GM18519 (cell line): ENCODE data around the gene LAMA3.

Source experiments
- ATAC-seq: cut with Tn5 transposase; IDR thresholded peaks from one replicate; pipeline ENCODE4 v1.9.1; 2021; ENCODE audit warnings: mild to moderate bottlenecking, moderate library complexity; ENCODE audit not compliant: unreplicated experiment, low FRiP score

Gene LAMA3, protein sequence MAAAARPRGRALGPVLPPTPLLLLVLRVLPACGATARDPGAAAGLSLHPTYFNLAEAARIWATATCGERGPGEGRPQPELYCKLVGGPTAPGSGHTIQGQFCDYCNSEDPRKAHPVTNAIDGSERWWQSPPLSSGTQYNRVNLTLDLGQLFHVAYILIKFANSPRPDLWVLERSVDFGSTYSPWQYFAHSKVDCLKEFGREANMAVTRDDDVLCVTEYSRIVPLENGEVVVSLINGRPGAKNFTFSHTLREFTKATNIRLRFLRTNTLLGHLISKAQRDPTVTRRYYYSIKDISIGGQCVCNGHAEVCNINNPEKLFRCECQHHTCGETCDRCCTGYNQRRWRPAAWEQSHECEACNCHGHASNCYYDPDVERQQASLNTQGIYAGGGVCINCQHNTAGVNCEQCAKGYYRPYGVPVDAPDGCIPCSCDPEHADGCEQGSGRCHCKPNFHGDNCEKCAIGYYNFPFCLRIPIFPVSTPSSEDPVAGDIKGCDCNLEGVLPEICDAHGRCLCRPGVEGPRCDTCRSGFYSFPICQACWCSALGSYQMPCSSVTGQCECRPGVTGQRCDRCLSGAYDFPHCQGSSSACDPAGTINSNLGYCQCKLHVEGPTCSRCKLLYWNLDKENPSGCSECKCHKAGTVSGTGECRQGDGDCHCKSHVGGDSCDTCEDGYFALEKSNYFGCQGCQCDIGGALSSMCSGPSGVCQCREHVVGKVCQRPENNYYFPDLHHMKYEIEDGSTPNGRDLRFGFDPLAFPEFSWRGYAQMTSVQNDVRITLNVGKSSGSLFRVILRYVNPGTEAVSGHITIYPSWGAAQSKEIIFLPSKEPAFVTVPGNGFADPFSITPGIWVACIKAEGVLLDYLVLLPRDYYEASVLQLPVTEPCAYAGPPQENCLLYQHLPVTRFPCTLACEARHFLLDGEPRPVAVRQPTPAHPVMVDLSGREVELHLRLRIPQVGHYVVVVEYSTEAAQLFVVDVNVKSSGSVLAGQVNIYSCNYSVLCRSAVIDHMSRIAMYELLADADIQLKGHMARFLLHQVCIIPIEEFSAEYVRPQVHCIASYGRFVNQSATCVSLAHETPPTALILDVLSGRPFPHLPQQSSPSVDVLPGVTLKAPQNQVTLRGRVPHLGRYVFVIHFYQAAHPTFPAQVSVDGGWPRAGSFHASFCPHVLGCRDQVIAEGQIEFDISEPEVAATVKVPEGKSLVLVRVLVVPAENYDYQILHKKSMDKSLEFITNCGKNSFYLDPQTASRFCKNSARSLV (N-terminal part only)

DNA sequence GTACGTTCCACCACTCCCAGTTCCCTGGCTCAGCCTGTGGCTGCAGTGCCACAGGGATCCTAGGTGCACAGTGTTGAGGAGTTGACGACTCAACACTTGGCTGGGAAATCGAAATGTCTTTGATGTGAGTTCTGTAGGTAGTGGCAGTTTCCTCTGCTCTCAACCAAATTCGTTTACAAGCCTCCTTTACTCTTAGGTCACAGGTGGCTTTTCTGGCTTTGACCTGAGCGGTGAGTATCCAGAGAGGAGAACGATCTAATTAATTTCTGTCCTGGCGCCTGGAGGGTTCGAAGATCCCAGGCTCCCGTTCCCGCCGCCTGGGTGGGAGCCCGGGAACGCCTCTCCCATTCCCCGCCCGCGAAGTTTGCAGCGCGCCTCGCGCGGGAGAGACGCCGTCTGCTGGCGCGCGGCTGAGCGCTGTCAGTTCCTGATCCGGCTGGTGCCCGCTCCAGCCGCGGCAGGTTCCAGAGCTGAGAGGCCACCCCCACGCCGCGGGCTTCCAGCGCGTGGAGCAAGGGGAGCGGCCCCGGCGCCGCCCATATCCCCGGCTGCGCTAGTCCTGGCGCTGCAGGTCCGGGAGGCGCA is at the start of gene LAMA3:
TSS of gene LAMA3 (plus strand) at position 423 of the 585 bp plus-strand sequence. CDS start 231 bp downstream, outside the sequence.
- ATAC-seq, result no peak

DNA sequence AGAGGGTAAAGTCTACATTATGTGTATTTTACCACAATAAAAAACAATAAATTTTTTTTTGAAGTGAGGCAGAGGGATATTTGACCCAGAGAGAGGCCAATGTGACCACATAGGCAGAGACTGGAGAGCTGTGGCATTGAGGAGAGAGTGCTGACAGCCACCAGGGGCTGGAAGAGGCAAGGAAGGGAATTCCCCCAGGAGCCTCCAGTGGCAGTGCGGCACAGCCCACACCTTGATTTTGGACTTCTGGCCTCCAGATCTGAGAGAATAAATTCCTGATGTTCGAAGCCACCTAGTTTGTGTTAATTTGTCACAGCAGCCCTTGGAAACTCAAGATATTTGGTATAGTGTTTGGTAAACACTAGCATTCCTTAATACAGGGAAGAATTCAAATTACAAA is 49.2 kb upstream of the LAMA3 start:
- no peak for ATAC-seq

DNA sequence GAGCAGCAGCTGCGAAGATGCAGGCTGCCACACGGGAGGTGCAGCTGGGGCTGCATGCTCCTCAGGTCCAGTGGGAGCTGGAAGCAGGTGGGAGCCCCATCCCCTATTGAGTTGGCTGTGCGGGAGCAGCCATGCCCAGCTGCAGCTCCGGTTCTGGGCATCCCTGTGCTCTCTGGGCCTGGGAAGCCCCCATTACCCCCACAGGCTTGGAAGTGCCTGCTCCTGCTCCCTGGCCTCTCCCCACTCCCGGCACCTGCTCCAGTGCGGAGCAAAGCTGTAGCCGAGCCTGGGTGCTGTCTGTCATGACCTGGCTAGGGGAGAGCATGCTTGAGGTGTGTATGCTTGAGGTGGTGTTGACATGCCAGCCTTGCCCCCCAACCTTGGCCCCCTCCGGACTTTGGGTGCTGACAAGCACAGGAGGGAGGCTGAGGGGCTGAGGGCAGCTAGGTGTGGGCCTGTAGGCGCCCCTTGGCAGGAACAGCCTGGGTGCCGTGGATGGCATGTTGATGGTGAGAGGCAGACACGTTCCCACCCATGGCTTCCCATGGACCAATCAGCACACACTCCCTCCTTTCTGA is 48.0 kb upstream of the LAMA3 start:
- no peak for ATAC-seq

DNA sequence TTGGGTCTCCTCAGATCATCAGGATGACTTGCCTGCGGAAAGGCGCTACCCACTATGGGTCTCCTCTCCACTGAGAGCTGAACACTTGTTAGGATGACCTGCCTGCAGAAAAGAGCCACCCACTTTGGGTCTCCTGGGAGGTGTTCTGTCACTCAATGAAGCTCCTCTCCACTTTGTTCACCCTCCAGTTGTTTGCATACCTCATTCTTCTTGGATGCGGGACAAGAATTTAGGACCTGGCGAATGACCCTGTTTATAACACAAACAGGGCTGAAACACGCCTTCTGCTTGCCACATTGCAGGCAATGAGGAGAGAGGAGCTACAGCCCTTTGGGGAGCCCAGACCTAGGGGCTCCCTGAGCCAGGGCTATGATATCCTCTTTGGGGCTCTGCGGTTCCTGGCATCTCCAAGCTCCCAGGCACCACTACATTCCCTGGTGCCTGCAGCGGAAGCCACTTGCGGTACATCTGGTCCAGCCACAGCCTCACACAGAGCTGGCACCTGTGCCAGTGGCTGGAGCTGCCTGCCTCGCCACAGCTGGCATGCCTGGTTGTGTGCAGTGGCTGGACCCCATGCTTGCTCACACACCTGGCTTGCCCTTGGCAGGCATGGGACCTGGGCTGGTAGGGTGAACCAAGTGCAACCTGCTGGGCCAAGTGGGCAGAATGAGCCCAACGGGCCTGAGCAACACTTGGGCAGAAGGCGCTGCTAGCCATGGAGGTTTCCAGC is 47.2 kb upstream of the LAMA3 start:
- no peak for ATAC-seq

DNA sequence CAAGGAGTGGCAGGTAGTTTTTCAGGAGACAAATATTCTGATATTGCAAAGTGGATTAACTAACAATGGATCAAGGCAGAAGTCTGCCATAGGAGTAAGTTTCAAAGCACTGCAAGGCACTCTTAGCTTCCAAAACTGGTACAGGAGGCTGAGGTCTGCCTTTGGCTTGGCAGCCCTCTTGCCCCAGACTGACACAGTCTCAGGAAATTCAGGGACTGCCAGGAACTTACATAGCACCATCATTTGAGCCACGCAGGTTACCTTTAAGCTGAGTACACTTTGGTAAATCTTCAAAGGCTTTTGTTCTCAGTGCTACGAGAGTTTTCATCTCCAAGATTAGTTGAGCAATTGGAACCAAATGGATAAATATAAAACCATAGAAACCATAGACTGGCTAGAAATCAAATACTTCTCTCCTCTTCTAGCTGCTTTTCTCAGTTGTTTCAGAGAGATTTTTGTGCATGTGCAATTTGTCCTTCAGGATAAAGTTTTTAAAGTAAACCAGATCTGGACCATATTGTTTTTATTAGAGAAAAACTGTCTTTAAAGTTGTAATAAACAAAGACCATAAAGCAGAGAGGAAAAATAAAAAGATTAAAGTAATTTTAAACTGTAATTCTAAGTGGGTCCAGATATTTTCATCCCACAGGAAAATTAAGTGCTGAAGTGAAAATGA is 45.3 kb upstream of the LAMA3 start:
- no peak for ATAC-seq

DNA sequence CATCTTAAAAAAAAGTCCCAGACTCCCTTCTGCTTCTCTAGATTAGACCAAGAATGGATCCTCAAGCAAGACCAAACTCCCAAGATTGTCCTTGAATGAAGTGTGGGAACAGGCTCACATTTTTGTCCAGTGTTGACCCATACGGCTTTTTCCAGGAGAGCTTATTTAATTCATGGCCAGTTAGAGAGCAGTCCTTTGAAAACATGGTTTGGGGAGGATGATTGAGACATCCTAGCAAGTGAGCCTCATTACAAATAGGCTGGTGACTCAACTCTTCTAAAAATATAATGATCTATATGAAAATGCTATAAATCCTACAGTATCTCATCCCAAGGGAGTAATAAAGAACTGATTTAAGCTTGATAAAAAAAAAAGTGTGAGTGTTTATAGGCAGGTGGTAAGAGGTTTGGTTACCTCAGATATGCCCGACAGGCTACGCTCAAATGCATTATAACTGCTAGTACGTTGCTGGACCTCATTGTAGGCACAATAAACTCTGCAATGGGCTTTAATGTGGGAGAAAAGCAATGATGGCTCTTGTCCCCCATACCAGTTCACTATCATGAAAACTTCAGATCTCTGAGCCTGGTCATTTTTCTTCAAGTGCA is 43.6 kb upstream of the LAMA3 start:
- no peak for ATAC-seq

DNA sequence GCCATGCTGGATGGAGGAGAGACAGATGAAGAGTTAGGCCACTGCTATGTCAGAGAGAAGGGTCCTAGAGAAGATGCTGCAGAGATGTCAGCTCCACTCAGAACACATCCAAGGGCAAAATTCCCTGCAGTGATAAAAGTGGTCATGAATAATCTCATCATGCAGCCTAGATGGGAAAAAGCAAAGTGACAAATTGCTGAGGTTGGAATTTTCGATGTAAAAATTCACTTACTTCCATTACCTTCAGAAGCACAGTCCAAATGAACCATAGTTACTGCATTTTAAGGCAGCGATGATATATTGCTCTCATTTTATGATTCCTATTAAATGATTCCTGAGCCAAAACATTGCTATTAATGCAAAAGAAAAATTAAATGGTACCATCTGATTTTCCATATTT is 43.0 kb upstream of the LAMA3 start:
- ATAC-seq, result no peak

DNA sequence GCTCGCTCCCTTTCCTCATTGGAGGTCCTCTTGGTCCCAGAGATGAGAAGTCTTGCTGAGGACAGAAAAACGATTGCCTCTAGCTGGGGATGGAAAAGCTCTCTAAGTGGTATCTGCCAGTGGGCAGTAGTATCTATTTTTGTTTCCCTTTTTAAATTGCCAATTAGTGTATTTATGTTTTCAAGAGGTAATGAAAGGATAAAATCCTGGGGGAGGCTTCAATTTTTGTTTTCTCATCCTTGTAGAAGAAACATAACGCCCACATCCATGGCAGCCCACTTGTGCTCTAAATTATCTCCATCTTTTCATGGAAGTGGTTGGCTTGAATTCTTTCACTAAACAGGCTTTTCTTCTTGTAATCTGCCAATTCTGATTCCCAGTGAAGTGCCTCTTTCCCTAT is 40.8 kb upstream of the LAMA3 start:
- no peak for ATAC-seq

DNA sequence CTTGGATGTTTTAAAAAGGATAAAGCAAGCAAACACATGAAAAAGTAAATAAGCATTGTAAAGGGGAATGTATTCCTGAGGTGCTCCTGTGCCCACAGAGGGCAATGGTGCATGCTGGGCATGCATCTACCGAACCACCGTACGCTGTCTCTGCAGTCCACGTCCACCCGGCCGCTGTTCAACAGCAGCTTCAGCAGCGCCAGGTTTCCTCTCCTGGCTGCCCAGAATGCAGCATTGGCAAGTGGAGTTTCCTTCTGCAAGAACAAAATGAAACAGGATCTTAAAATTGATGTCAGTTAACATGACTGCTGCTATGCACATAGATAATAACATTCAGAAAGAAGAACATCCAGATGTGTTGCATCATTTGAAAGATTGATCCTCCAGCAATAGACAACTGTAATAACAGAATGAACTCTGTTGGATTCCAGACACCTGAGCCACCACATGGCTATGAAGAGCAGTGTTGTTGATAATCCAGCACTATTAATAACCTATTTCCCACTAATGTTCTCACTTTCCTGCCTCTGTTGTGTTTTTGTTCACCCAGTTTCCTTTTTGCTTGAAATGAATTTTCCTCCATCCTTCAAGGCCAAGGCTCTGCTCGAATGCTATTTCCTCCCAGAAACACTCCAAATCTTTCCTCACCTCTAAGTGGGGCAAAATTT is 40.2 kb upstream of the LAMA3 start:
- no peak for ATAC-seq

DNA sequence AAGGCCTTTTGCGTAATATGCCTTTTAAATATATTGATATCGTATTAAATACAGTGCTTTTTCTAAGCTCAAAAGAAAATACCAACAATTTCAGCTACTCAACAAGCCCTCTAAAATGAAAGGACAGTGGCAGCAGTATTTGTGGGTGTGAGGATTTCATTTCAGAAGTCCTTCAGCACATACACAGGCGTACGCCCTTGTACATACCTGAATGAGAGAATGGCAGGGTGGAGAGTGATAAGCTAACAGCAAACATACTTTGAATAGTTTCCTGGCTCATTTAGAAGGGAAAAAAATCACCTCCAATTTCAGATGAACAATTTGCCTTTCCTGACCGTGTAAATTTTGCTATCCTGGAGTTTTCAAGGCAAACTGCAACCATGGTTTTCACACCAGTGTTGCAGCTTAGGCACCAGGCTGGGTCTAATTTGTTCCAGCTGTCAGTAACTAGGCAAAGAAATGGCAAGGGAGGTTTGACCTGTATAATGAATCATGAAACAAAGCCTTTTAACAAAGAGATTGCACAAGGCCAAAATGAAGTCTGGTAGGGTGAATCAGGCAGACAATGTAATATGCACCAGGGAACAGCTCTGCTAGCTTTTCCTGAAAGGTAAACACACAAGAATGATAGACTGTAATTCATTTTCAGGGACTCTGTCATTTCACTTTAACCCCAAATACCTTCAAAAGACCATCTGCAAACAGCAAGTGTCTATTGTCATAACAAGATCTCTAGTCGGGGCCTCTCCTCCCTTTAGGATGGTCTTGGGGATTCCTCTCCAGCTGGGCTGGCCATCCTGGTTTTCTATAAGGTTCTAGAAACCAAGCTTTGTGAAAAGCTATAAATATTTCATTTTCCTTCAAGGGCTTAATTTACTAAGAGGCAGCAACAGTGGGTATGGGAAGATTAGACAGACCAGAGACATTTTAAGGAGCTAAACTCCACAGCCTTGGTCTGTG is 38.0 kb upstream of the LAMA3 start:
- ATAC-seq, result no peak

DNA sequence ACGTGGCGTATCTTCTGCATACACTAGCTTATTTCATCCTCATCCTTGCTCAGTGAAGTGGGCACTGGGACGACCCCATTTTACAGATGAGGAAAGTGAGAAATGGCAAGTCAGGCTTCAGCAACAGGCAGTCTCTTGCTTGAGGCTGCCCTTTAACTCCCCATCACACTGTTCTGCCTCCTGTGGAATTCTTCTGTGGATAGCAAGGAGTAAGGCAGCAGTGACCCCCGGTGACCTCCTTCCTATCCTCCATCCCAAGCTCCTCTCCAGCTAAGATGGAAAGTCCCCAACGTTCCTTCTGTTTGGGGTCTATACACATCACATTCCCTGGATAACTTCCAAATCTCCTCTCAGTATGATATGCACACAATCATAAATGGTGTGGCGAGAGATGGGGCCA is 37.0 kb upstream of the LAMA3 start:
- ATAC-seq, result no peak

DNA sequence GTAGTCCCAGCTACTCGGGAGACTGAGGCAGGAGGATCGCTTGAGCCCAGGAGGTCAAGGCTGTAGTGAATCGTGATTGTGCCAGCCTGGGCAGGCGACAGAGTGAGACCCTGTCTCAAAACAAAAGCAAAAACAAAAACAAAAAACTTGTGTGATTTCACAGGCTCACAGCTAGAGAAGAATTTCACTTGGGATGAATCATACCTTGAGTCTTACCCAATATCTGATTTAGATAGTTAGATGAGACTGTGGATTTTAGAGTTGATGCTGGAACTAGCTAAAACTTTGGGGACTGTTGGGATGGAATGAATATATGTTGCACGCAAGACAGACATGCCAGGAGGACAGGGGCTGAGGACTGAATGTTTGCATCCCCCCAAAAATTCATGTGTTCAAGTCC is 31.0 kb upstream of the LAMA3 start:
- no peak for ATAC-seq

DNA sequence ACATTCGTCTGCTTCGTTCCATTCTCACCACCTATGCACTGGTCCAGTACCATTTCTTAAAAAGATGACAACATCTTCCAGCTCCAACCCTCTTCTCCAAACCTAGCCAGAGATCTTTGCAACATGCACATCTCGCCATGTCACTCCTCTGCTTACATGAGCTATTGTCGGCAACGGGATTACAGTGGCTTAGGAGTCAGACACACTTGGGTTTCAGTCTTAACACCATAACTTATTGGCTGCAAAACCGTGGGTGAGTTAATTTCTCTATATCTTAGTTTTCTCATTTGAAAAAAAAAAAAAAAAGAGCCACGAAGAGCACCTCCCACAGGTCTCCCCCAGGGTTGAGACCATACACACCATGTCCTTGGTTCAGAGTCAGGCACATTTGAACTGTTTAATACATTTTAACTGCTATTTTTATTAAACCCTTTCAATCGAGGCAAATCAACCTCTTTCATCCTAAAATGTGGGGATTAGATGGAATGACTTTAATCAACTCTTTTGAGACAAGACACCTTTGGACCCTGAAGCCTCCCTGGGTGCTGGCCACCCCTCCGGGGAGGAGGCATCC is 27.4 kb upstream of the LAMA3 start:
- ATAC-seq, result no peak

DNA sequence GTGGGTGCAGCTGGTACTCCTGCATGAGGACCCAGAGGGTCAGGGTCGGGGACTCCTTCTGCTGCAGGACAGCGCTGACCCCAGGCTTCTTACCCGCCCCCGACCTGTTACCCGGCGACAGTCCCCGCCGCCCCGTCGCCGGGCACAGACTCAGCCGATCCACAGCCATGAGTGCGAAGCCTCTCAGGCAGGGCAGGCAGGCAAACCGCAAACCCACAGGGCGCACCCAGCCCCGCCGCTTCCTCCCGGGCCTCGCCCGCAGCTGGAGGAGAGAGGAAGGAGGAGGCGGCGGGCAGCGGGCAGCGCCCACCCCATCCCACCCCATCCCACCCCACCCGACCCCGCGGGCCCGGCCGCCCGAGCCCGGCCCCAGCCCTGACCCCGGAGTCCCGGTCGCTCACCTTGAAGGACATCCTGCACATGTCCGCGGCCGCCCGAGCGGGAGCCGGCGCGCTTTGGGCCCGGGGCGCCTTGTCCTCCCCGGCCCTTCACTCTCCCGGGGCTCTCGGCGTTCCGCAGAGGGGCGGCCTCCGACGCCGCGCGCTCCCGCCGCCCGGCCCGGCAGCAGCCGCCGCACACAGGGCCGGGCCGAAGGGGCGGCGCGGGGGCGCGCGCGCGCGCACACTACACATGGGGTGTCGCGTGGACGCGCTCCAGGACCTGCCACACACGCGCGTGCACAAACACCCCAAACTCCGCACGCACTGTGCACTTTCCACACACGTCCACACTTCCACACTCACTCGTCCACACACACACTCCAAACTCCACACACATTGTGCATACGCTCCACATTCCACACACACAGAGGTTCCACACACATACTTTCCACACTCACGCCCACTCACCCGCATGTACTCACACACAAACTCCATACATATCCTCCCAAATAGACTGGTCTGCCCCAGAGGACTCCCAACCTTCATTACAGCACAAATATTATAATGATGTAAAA is 26.7 kb upstream of the LAMA3 start, which contains the start of gene ANKRD29:
TSS of gene ANKRD29 (minus strand) at position 603 of the 955 bp plus-strand sequence. CDS start at position 422, 181 bp downstream.
- no peak for ATAC-seq

DNA sequence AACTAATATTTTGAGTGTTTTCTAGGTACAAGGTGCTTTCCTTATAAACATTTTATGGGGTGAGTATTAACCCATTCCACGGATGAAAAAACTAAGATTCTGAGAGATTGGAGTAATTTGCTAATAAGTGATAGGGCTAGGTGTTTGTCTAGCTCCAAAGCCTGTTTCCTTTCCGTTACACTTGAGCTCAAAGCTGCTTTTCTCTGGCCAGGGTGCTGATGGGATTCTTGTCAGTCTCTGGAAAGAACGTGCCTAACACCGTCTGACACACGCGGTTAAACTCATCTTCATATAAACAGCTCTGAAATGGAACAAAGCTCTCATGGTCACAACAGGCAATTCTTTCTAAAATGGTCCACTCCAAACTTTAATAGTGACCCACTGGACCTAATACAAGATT is 24.6 kb upstream of the LAMA3 start:
- no peak for ATAC-seq
